GM18909 (cell line): ENCODE results near the gene GPX2.
"Not testable (repeated sequence)": the region's sequence is repeated elsewhere in the genome, so short reads cannot be mapped to it uniquely, and the experiment has no call there.

Experiments
- ATAC-seq: cut with Tn5 transposase; IDR thresholded peaks from one replicate; pipeline ENCODE4 v1.9.1; 2021; ENCODE audit warnings: mild to moderate bottlenecking; ENCODE audit not compliant: unreplicated experiment, poor library complexity

GPX2 gene

GRCh38 chr14:64915797-64916196 lies 26.7 kb downstream of the GPX2 start:
- no peak for ATAC-seq

- ATAC-seq, result no peak
Observed at GRCh38 chr14:64915029-64915424, 27.5 kb downstream of the GPX2 start.

- ATAC-seq, result peak; percentile 99
Observed at GRCh38 chr14:64914237-64915028, 28.1 kb downstream of the GPX2 start, which contains the start of gene CHURC1. Gene CHURC1 (plus strand): TSS chr14:64914455. CDS start chr14:64914496, 41 bp downstream.

GRCh38 chr14:64913477-64913876 lies 29.1 kb downstream of the GPX2 start:
- not testable (repeated sequence) for ATAC-seq

- no peak for ATAC-seq
Observed at GRCh38 chr14:64912261-64912660, 30.3 kb downstream of the GPX2 start.

- ATAC-seq, result no peak
Observed at GRCh38 chr14:64910847-64911495, 31.6 kb downstream of the GPX2 start.

GRCh38 chr14:64906022-64906421 lies 36.5 kb downstream of the GPX2 start:
- ATAC-seq, result no peak

- ATAC-seq, result no peak
Observed at GRCh38 chr14:64899958-64900357, 42.6 kb downstream of the GPX2 start.

GRCh38 chr14:64891839-64892375 lies 50.6 kb downstream of the GPX2 start:
- ATAC-seq, result peak; percentile 63

- ATAC-seq, result no peak
Observed at GRCh38 chr14:64891173-64891838, 51.2 kb downstream of the GPX2 start.

- no peak for ATAC-seq
Observed at GRCh38 chr14:64889352-64889751, 53.2 kb downstream of the GPX2 start.
